Endothelial cell of umbilical vein (primary cell): ENCODE data around the gene LGALSL. TPM values are rescaled to one million over a fixed set of nuclear protein-coding genes. Genes with fewer than 3 reads are reported as not detected.

Source experiments
- BruUV-seq: library from RNA; stranded (reverse); fragments of 400-500 nt; replicated peaks from 2 replicates; lab custom pipeline; 2021; lab: Mats Ljungman, UMichigan
- CTCF ChIA-PET: fragments of 300-600, 350-600 bp; sonication (Branson Sonifier 250); formaldehyde crosslinking; loops from one replicate; lab custom pipeline; 2021; ENCODE audit warnings: antibody characterized with exemption, inconsistent platforms; lab: Charles Lee
- POLR2A ChIA-PET: fragments of 300-600, 350-600 bp; sonication (Branson Sonifier 250); formaldehyde crosslinking; loops from one replicate; lab custom pipeline; 2021; ENCODE audit warnings: antibody characterized with exemption, inconsistent platforms; lab: Charles Lee
- DNase-seq: peaks from one replicate; pipeline ENCODE4 v3.0.0-alpha.2; 2011; ENCODE audit warnings: low read depth, low spot score
- FAIRE-seq: peaks from 2 replicates; lab custom pipeline; 2011; peaks lifted over from hg19 to GRCh38; lab: Jason Lieb, UNC
- H2AFZ ChIP-seq: 2 replicates; pipeline ENCODE4 v1.6.0; 2012; ENCODE audit warnings: low read depth, low read length, control low read depth, inconsistent platforms
- H3K27ac ChIP-seq: 2 replicates; pipeline ENCODE4 v1.5.1; 2011; ENCODE audit warnings: low read depth, mild to moderate bottlenecking, control low read depth, low read length, moderate library complexity; ENCODE audit not compliant: insufficient read depth
- H3K27me3 ChIP-seq, 2 experiments: 2 replicates each; pipeline versions ENCODE4 v1.6.0 to v1.6.1; 2011; ENCODE audit warnings: low read length in 2 of 2, mixed read lengths in 1 of 2; ENCODE audit not compliant: control insufficient read depth in 2 of 2, insufficient read depth in 2 of 2
- H3K36me3 ChIP-seq, 2 experiments: 2 replicates in 1 of 2; 3 replicates in 1 of 2; pipeline ENCODE4 v1.5.1; 2011; ENCODE audit warnings: low read length in 2 of 2, mild to moderate bottlenecking in 1 of 2, moderate library complexity in 1 of 2; ENCODE audit not compliant: control insufficient read depth in 2 of 2, insufficient read depth in 2 of 2; ENCODE audit errors: extremely low read depth in 1 of 2
- H3K4me1 ChIP-seq: 3 replicates; pipeline ENCODE4 v1.5.1; 2011; ENCODE audit warnings: mild to moderate bottlenecking, low read length; ENCODE audit not compliant: control insufficient read depth, insufficient read depth; ENCODE audit errors: extremely low read depth
- H3K4me2 ChIP-seq: 2 replicates; pipeline ENCODE4 v1.6.1; 2011; ENCODE audit warnings: low read length, control low read depth, mixed read lengths; ENCODE audit not compliant: insufficient read depth
- H3K4me3 ChIP-seq, 3 experiments: fragments of 200-600 bp in 1 of 3; sonication (generic), shearing (Covaris generic) in 1 of 3; replicated peaks in 1 of 3; 2 replicates each; pipeline ENCODE4 v1.5.1; 2011 to 2016; ENCODE audit warnings: control low read depth in 3 of 3, low read length in 3 of 3, mild to moderate bottlenecking in 2 of 3, inconsistent platforms in 1 of 3, low read depth in 1 of 3, moderate library complexity in 1 of 3; ENCODE audit not compliant: insufficient read depth in 1 of 3
- H3K79me2 ChIP-seq: 2 replicates; pipeline ENCODE4 v1.6.0; 2012; ENCODE audit warnings: low read length, inconsistent platforms; ENCODE audit not compliant: control insufficient read depth, insufficient read depth
- H3K9ac ChIP-seq: replicated peaks from 2 replicates; pipeline ENCODE3; 2011; ENCODE audit warnings: low read length, control low read depth; ENCODE audit not compliant: insufficient read depth; ENCODE audit errors: extremely low read depth
- H3K9me1 ChIP-seq: replicated peaks from 3 replicates; pipeline ENCODE4 v1.6.0; 2011; ENCODE audit warnings: mild to moderate bottlenecking, low read length; ENCODE audit not compliant: control insufficient read depth, insufficient read depth; ENCODE audit errors: extremely low read depth
- H3K9me3 ChIP-seq: replicated peaks from 2 replicates; pipeline ENCODE4 v1.5.1; 2012; ENCODE audit warnings: low read length, inconsistent platforms; ENCODE audit not compliant: control insufficient read depth, insufficient read depth
- H4K20me1 ChIP-seq: replicated peaks from 2 replicates; pipeline ENCODE3; 2011; ENCODE audit warnings: mild to moderate bottlenecking, low read length; ENCODE audit not compliant: control insufficient read depth, insufficient read depth; ENCODE audit errors: extremely low read depth
- CTCF ChIP-seq, 2 donors: IDR thresholded peaks; 1 replicate in 1 of 2; 2 replicates in 1 of 2; pipeline ENCODE4 v1.5.1; 2011; ENCODE audit warnings: low read length in 2 of 2, mild to moderate bottlenecking in 2 of 2, moderate library complexity in 2 of 2, control low read depth in 1 of 2, inconsistent platforms in 1 of 2, low read depth in 1 of 2; ENCODE audit not compliant: insufficient read depth in 1 of 2; ENCODE audit errors: extremely low read depth in 1 of 2
- EZH2 ChIP-seq: IDR thresholded peaks from 2 replicates; pipeline ENCODE4 v1.6.1; 2012; ENCODE audit warnings: borderline replicate concordance, low read depth, mild to moderate bottlenecking, moderate library complexity, low read length, inconsistent platforms; ENCODE audit not compliant: severe bottlenecking
- FOS ChIP-seq: IDR thresholded peaks from 2 replicates; pipeline ENCODE4 v1.6.1; 2011; ENCODE audit warnings: mild to moderate bottlenecking, low read length, moderate library complexity, borderline replicate concordance; ENCODE audit not compliant: insufficient read depth
- GATA2 ChIP-seq: IDR thresholded peaks from 2 replicates; pipeline ENCODE4 v1.7.0; 2011; ENCODE audit warnings: low read depth, mild to moderate bottlenecking, moderate library complexity, mixed read lengths, low read length; ENCODE audit not compliant: insufficient read length, insufficient read depth
- JUN ChIP-seq: IDR thresholded peaks from 2 replicates; pipeline ENCODE4 v1.6.1; 2011; ENCODE audit warnings: borderline replicate concordance, low read depth; ENCODE audit not compliant: insufficient read length, insufficient read depth
- MAX ChIP-seq: IDR thresholded peaks from 2 replicates; pipeline ENCODE4 v1.6.1; 2011; ENCODE audit not compliant: insufficient read depth, insufficient read length
- MYC ChIP-seq: IDR thresholded peaks from one replicate; pipeline ENCODE4 v1.6.1; 2011; ENCODE audit warnings: mild to moderate bottlenecking, low read depth, low read length
- POLR2A ChIP-seq: IDR thresholded peaks from 2 replicates; pipeline ENCODE4 v1.6.1; 2012; ENCODE audit warnings: low read depth, mild to moderate bottlenecking, control low read depth, low read length
- POLR2AphosphoS5 ChIP-seq: IDR thresholded peaks from 2 replicates; pipeline ENCODE4 v1.6.1; 2012; ENCODE audit warnings: low read depth, mild to moderate bottlenecking, control low read depth, low read length, moderate library complexity; ENCODE audit not compliant: insufficient read depth
- dilution Hi-C: fragments of 300-500 bp; cut with MboI; formaldehyde crosslinking; loops from one replicate; pipeline ENCODE4 v1.15.0; 2019; ENCODE audit warnings: low sequenced_read_pairs; ENCODE audit not compliant: extremely low pct_ligation_motif_present
- intact Hi-C: fragments of 100-400 bp; cut with micrococcal nuclease; formaldehyde crosslinking; loops from one replicate; pipeline ENCODE4 v1.10.0; 2022
- polyA plus RNA-seq, 4 experiments: library from polyadenylated mRNA; depleted of rRNA in 3 of 4; stranded (reverse) in 3 of 4; unstranded in 1 of 4; fragments of >200 nt; gene quantifications; 2 replicates each; pipeline versions ENCODE4 v1.2.1 to v1.2.3, GENCODE V29; 2011 to 2012; ENCODE audit warnings: missing spikeins in 1 of 4
- total RNA-seq: library from RNA; stranded (reverse); gene quantifications from 2 replicates; pipeline ENCODE4 v1.2.3, GENCODE V29; 2021

Gene LGALSL
- total and polyA plus RNA-seq, 2 donors (not counting 3 experiments of a cell fraction or from before 2014, with no cell fraction given), result 2.3 to 2.6 TPM

GRCh38 chr2:64492821-64493220, 38.9 kb downstream of the LGALSL start:
- DNase-seq (peak; percentile 68), FAIRE-seq (no peak)
- CTCF ChIA-PET, result interaction anchor here (0.9 to 1.8 kb wide), 2 partner anchors 30 to 162 kb away, joined by 4 to 6 read pairs; no protein-coding TSS in a partner anchor

More at GRCh38 chr2:64492821-64493220, 38.9 kb downstream of the LGALSL start:
- TF ChIP-seq EZH2 (no peak), FOS (no peak), MYC (no peak), JUN (no peak), GATA2 (no peak), POLR2A (no peak), POLR2AphosphoS5 (no peak), CTCF (IDR thresholded peaks at IDR 0.05; ENCODE audit: extremely low read depth in 1 of 2, insufficient read depth in 1 of 2, low read depth in 1 of 2, low read length in 2 of 2) (no peak), MAX (no peak)
- no peak overlapping the region for H2AFZ ChIP-seq
- H3K4me3 ChIP-seq, result no peak overlapping the region
- no peaks in the 10 kb centered on the region for H3K79me2 ChIP-seq
- peak overlapping the region; percentile 3 for H3K27ac ChIP-seq
- peaks cover 10 to 11% of the 10 kb centered on the region in 2 experiments for H3K27me3 ChIP-seq
- peak overlapping the region; percentile 48 for H3K4me2 ChIP-seq
- peaks cover 31% of the 10 kb centered on the region for H3K4me1 ChIP-seq
- no TSS peak for BruUV-seq
- no peaks in the 10 kb centered on the region for H3K9me3 ChIP-seq
- H3K9me1 ChIP-seq, result no peaks in the 10 kb centered on the region
- no peaks in the 10 kb centered on the region for H3K36me3 ChIP-seq
- intact Hi-C loops (loop anchor here (1.0 to 2.0 kb wide), 2 partner anchors 30 to 89 kb away; no protein-coding TSS in a partner anchor), dilution Hi-C loops (no loop called here)
- POLR2A ChIA-PET, result no interaction called here
- no peak overlapping the region for H3K9ac ChIP-seq
- no peaks in the 10 kb centered on the region for H4K20me1 ChIP-seq
